Measurements from ENCODE around the gene EEF1AKMT2. TPM values are rescaled to one million over a fixed set of nuclear protein-coding genes. Genes with fewer than 3 reads are reported as not detected.

The EEF1AKMT2 gene
- polyA plus RNA-seq, 1 of the 3 experiments (the other 2 are of a cell fraction): 14.0 TPM

DNA sequence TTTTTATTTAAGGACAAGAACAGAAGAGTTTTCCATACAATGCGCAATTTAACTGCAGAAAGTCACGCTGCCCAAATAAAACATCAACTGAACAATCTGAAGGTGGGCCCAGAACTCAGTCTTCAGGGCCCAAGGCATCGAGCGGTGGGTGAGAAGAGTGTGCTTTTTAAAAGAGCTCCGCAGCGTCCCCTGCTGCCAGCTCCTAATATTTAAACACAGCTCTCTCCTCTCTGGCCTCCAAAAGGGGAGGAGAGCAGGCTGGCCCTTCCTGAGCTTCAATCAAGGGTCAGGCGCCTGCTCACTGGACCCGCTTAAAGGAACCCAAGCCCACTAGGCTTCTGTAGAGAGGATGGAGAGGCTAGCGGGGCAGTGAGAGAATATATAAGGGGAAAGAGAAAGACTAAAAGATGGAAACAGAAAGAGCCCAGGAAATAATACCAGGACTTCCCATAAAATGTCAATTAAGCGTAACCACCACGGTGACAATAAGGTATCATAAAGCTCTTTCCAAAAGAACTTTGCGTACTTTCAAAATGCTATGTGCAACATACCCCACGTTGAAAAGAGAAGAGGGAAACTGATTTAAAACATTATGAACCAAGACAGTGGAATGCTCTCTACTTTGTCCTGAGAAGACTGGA, 50.3 kb downstream of the EEF1AKMT2 start:
- Histone ChIP-seq H3K4me1 (ENCODE audit: control insufficient read depth in 1 of 2, insufficient read depth in 2 of 2, low read depth in 1 of 2, low read length in 1 of 2) (peaks cover 12 to 52% of the 10 kb centered on the region in 2 experiments; a peak in 2 of 4 replicates), H2AFZ (ENCODE audit: low read depth) (no peak overlapping the region), H3K36me3 (replicated peaks in 1 of 2; ENCODE audit: control insufficient read depth in 1 of 2, insufficient read depth in 2 of 2, low read length in 1 of 2) (no peaks in the 10 kb centered on the region), H3K79me2 (ENCODE audit: insufficient read depth) (peaks cover 40% of the 10 kb centered on the region; the same call in 1 of the 2 replicates), H3K4me3 (ENCODE audit: low read depth in 2 of 2, low read length in 1 of 2) (no peak overlapping the region), H3K27me3 (ENCODE audit: insufficient read depth) (no peaks in the 10 kb centered on the region), H3K9me2 (no peaks in the 10 kb centered on the region), H3K9me3 (no peaks in the 10 kb centered on the region), H4K20me1 (ENCODE audit: insufficient read depth) (peaks cover 17% of the 10 kb centered on the region; the same call in 1 of the 2 replicates), H3K9ac (no peak overlapping the region), H3K4me2 (no peak overlapping the region), H3K27ac (ENCODE audit: low read depth in 2 of 2, low read length in 1 of 2) (no peak overlapping the region; a peak in 1 of 4 replicates), H3F3A (replicated peaks; ENCODE audit: insufficient read depth) (peaks cover 21% of the 10 kb centered on the region)
- TF ChIP-seq EZH2phosphoT487 (IDR thresholded peaks at IDR 0.05; ENCODE audit: borderline replicate concordance, low read depth): no peak
- TF ChIP-seq, protein P1, sequence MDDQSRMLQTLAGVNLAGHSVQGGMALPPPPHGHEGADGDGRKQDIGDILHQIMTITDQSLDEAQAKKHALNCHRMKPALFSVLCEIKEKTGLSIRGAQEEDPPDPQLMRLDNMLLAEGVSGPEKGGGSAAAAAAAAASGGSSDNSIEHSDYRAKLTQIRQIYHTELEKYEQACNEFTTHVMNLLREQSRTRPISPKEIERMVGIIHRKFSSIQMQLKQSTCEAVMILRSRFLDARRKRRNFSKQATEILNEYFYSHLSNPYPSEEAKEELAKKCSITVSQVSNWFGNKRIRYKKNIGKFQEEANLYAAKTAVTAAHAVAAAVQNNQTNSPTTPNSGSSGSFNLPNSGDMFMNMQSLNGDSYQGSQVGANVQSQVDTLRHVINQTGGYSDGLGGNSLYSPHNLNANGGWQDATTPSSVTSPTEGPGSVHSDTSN (IDR thresholded peaks at IDR 0.05): 0 out of 2 replicates have a peak, but pooled peaks have one; percentile 6
- no peak for TF ChIP-seq CHD2 (IDR thresholded peaks at IDR 0.05; ENCODE audit: low read length, partially characterized antibody)
- TF ChIP-seq RCOR1 (IDR thresholded peaks at IDR 0.05; ENCODE audit: low read length): 0 out of 2 replicates have a peak, but pooled peaks have one; percentile 55
- TF ChIP-seq, protein P2, sequence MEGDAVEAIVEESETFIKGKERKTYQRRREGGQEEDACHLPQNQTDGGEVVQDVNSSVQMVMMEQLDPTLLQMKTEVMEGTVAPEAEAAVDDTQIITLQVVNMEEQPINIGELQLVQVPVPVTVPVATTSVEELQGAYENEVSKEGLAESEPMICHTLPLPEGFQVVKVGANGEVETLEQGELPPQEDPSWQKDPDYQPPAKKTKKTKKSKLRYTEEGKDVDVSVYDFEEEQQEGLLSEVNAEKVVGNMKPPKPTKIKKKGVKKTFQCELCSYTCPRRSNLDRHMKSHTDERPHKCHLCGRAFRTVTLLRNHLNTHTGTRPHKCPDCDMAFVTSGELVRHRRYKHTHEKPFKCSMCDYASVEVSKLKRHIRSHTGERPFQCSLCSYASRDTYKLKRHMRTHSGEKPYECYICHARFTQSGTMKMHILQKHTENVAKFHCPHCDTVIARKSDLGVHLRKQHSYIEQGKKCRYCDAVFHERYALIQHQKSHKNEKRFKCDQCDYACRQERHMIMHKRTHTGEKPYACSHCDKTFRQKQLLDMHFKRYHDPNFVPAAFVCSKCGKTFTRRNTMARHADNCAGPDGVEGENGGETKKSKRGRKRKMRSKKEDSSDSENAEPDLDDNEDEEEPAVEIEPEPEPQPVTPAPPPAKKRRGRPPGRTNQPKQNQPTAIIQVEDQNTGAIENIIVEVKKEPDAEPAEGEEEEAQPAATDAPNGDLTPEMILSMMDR (IDR thresholded peaks at IDR 0.05): peak; percentile 84
- peak; percentile 83 for TF ChIP-seq RAD21 (IDR thresholded peaks at IDR 0.05; ENCODE audit: low read length)
- no peak for TF ChIP-seq MEF2A (IDR thresholded peaks at IDR 0.05; ENCODE audit: borderline replicate concordance, low read depth)
- TF ChIP-seq SMC3 (IDR thresholded peaks at IDR 0.05; ENCODE audit: low read depth, low read length): peak; percentile 86
- no peak for TF ChIP-seq JUND (IDR thresholded peaks at IDR 0.05)
- TF ChIP-seq SIN3A (IDR thresholded peaks at IDR 0.05; ENCODE audit: borderline replicate concordance, low read depth, low read length): no peak
- no peak for TF ChIP-seq FOXJ3 (CRISPR knock-in tag; IDR thresholded peaks at IDR 0.05)
- no peak for TF ChIP-seq ELF1 (IDR thresholded peaks at IDR 0.05)
- peak; percentile 84 for DNase-seq
- CTCF ChIA-PET: interaction anchor here (0.6 to 7.9 kb wide), 49 partner anchors 8 to 236 kb away, joined by 3 to 192 read pairs (median 5); no protein-coding TSS in a partner anchor
- POLR2A ChIA-PET: interaction anchor here (0.7 to 1.5 kb wide), 5 partner anchors 11 to 206 kb away, joined by 3 to 5 read pairs (median 3); no protein-coding TSS in a partner anchor
- WGBS (ENCODE audit: low lambda C conversion rate): 44% methylated on average over 13 of the region's 13 CpGs

All from SK-N-SH (cell line).